GM23338 (cell line): ENCODE results near the gene TSPAN10.
"Not testable (repeated sequence)": the region's sequence is repeated elsewhere in the genome, so short reads cannot be mapped to it uniquely, and the experiment has no call there.

Experiments used
- CREB1 ChIP-seq: fragments of 250-450 bp; sonication (Bioruptor Pico); IDR thresholded peaks from 2 replicates; pipeline ENCODE4 v1.5.0; 2020; ENCODE audit warnings: low read depth, mild to moderate bottlenecking, moderate library complexity
- CTCF ChIP-seq, 2 experiments: fragments of 200-600 bp in 1 of 2; sonication (generic) in 1 of 2; conservative IDR thresholded peaks; 2 replicates each; pipeline versions ENCODE4 v1.5.1 to v1.6.1; 2016 to 2017; ENCODE audit warnings: antibody characterized with exemption in 2 of 2, low read depth in 2 of 2, mild to moderate bottlenecking in 2 of 2, moderate library complexity in 1 of 2
- ETS1 ChIP-seq: IDR thresholded peaks from 2 replicates; pipeline ENCODE4 v1.6.1; 2016; ENCODE audit warnings: antibody characterized with exemption
- EZH2 ChIP-seq: fragments of 200-600 bp; sonication (generic); IDR thresholded peaks from one replicate; pipeline ENCODE4 v1.8.0; 2017; ENCODE audit warnings: antibody characterized with exemption, mild to moderate bottlenecking, low read depth; ENCODE audit not compliant: unreplicated experiment
- EZH2phosphoT487 ChIP-seq: fragments of 200-600 bp; sonication (generic); IDR thresholded peaks from one replicate; pipeline ENCODE4 v1.8.1; 2018; ENCODE audit warnings: antibody characterized with exemption; ENCODE audit not compliant: unreplicated experiment
- NANOG ChIP-seq: IDR thresholded peaks from 2 replicates; pipeline ENCODE4 v1.6.1; 2016; ENCODE audit warnings: antibody characterized with exemption, borderline replicate concordance
- POLR2AphosphoS5 ChIP-seq: IDR thresholded peaks from 2 replicates; pipeline ENCODE4 v1.6.1; 2016; ENCODE audit warnings: antibody characterized with exemption, low read depth
- REST ChIP-seq: IDR thresholded peaks from one replicate; pipeline ENCODE4 v1.6.1; 2018; ENCODE audit warnings: antibody characterized with exemption; ENCODE audit not compliant: unreplicated experiment
- STAT1 ChIP-seq: IDR thresholded peaks from one replicate; pipeline ENCODE4 v1.6.1; 2016; ENCODE audit warnings: antibody characterized with exemption; ENCODE audit not compliant: unreplicated experiment
- ZNF331 ChIP-seq: fragments of 250-450 bp; sonication (Bioruptor Pico); IDR thresholded peaks from 2 replicates; pipeline ENCODE4 v1.5.0; 2020; ENCODE audit warnings: low read depth, mild to moderate bottlenecking, moderate library complexity
- ZNF462 ChIP-seq: fragments of 250-450 bp; sonication (Bioruptor Pico); IDR thresholded peaks from 2 replicates; pipeline ENCODE4 v1.5.0; 2020; ENCODE audit warnings: mild to moderate bottlenecking, moderate library complexity

GRCh38 chr17:81675515-81676221, 38.7 kb downstream of the TSPAN10 start:
- TF ChIP-seq CTCF (conservative IDR thresholded peaks at IDR 0.05; ENCODE audit: low read depth in 2 of 2) = peak; percentile 55 to 56
- not testable (repeated sequence) for TF ChIP-seq EZH2; REST; CREB1 (CRISPR knock-in tag); POLR2AphosphoS5; EZH2phosphoT487; ETS1; ZNF462 (CRISPR knock-in tag); NANOG; STAT1; ZNF331 (CRISPR knock-in tag)
